ENCODE results near the gene DNM1. TPM values are rescaled to one million over a fixed set of nuclear protein-coding genes. Genes with fewer than 3 reads are reported as not detected.

Gene DNM1
- total and polyA plus RNA-seq, 2 donors (not counting 3 experiments of a cell fraction or from before 2014, with no cell fraction given), result 0.59 to 2.9 TPM

DNA sequence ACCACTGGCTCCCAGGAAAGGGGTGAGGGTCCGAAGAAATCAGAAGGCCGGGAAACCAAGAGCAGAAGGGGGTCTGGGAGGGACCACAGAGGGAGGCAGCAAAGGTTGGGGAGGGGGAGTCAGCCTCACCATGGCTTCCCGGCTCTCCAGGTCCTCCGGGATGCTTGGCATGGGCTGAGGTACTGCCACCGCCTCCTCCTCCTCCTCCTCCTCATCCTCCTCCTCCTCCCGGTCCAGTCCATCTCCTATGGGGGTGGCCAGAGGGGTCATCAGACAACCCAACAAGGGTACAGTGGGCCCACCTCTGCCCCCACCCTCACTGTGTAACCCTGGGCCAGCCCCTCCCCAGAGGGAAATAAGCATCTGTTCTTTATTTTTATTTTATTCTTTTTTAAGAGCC, 55.1 kb downstream of the DNM1 start:
- H3K27me3 ChIP-seq (ENCODE audit: control insufficient read depth in 2 of 2, insufficient read depth in 2 of 2, low read length in 2 of 2), result no peaks in the 10 kb centered on the region
- no peak overlapping the region for H3K9ac ChIP-seq (replicated peaks; ENCODE audit: extremely low read depth, insufficient read depth, low read length)
- DNase-seq (ENCODE audit: low read depth, low spot score) (no peak), FAIRE-seq (no peak)
- H3K9me1 ChIP-seq (replicated peaks; ENCODE audit: control insufficient read depth, extremely low read depth, insufficient read depth, low read length), result no peaks in the 10 kb centered on the region
- ChIA-PET CTCF (interaction anchor here (1.3 kb wide), 1 partner anchor 83 kb away, joined by 5 read pairs; no protein-coding TSS in a partner anchor), POLR2A (no interaction called here)
- dilution Hi-C loops (cut with MboI; ENCODE audit: extremely low pct_ligation_motif_present, low sequenced_read_pairs), result no loop called here
- BruUV-seq (replicated peaks), result no TSS peak
- no peak overlapping the region for H3K4me3 ChIP-seq (replicated peaks in 1 of 3; ENCODE audit: insufficient read depth in 1 of 3, low read depth in 1 of 3, low read length in 3 of 3)
- H3K79me2 ChIP-seq (ENCODE audit: control insufficient read depth, insufficient read depth, low read length), result no peaks in the 10 kb centered on the region
- TF ChIP-seq GATA2 (IDR thresholded peaks at IDR 0.05; ENCODE audit: insufficient read depth, insufficient read length, low read depth, low read length) (no peak), MYC (IDR thresholded peaks at IDR 0.05; ENCODE audit: low read depth, low read length) (no peak), FOS (IDR thresholded peaks at IDR 0.05; ENCODE audit: borderline replicate concordance, insufficient read depth, low read length) (no peak), JUN (IDR thresholded peaks at IDR 0.05; ENCODE audit: borderline replicate concordance, insufficient read depth, insufficient read length, low read depth) (no peak), POLR2AphosphoS5 (IDR thresholded peaks at IDR 0.05; ENCODE audit: insufficient read depth, low read depth, low read length) (no peak), EZH2 (IDR thresholded peaks at IDR 0.05; ENCODE audit: borderline replicate concordance, low read depth, low read length, severe bottlenecking) (no peak), POLR2A (IDR thresholded peaks at IDR 0.05; ENCODE audit: low read depth, low read length) (no peak)
- TF ChIP-seq, protein P1, sequence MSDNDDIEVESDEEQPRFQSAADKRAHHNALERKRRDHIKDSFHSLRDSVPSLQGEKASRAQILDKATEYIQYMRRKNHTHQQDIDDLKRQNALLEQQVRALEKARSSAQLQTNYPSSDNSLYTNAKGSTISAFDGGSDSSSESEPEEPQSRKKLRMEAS (IDR thresholded peaks at IDR 0.05; ENCODE audit: insufficient read depth, insufficient read length), result no peak
- TF ChIP-seq, protein P2, sequence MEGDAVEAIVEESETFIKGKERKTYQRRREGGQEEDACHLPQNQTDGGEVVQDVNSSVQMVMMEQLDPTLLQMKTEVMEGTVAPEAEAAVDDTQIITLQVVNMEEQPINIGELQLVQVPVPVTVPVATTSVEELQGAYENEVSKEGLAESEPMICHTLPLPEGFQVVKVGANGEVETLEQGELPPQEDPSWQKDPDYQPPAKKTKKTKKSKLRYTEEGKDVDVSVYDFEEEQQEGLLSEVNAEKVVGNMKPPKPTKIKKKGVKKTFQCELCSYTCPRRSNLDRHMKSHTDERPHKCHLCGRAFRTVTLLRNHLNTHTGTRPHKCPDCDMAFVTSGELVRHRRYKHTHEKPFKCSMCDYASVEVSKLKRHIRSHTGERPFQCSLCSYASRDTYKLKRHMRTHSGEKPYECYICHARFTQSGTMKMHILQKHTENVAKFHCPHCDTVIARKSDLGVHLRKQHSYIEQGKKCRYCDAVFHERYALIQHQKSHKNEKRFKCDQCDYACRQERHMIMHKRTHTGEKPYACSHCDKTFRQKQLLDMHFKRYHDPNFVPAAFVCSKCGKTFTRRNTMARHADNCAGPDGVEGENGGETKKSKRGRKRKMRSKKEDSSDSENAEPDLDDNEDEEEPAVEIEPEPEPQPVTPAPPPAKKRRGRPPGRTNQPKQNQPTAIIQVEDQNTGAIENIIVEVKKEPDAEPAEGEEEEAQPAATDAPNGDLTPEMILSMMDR (IDR thresholded peaks at IDR 0.05; ENCODE audit: extremely low read depth in 1 of 2, insufficient read depth in 1 of 2, low read depth in 1 of 2, low read length in 2 of 2), result no peak
- no peaks in the 10 kb centered on the region for H4K20me1 ChIP-seq (replicated peaks; ENCODE audit: control insufficient read depth, extremely low read depth, insufficient read depth, low read length)
- H3K36me3 ChIP-seq (ENCODE audit: control insufficient read depth in 2 of 2, extremely low read depth in 1 of 2, insufficient read depth in 2 of 2, low read length in 2 of 2), result peaks cover 6 to 54% of the 10 kb centered on the region in 2 experiments
- H3K4me2 ChIP-seq (ENCODE audit: insufficient read depth, low read length), result no peak overlapping the region
- intact Hi-C loops (cut with micrococcal nuclease), result no loop called here
- no peaks in the 10 kb centered on the region for H3K4me1 ChIP-seq (ENCODE audit: control insufficient read depth, extremely low read depth, insufficient read depth, low read length)
- no peak overlapping the region for H2AFZ ChIP-seq (ENCODE audit: low read depth, low read length)
- H3K27ac ChIP-seq (ENCODE audit: insufficient read depth, low read depth, low read length), result no peak overlapping the region
- no peaks in the 10 kb centered on the region for H3K9me3 ChIP-seq (replicated peaks; ENCODE audit: control insufficient read depth, insufficient read depth, low read length)
